Loucy (cell line): ENCODE results near the gene SDCCAG8.

Experiments
- CTCF ChIP-seq: fragments of 200-600 bp; sonication (generic); conservative IDR thresholded peaks from 2 replicates; pipeline ENCODE4 v1.5.1; 2014; ENCODE audit warnings: mild to moderate bottlenecking, antibody characterized with exemption, low read length
- EZH2phosphoT487 ChIP-seq: fragments of 200-600 bp; IDR thresholded peaks from 2 replicates; pipeline ENCODE4 v1.6.1; 2018; ENCODE audit warnings: antibody characterized with exemption, mild to moderate bottlenecking, moderate library complexity, borderline replicate concordance

GRCh38 chr1:243315893-243316292, 60.1 kb downstream of the SDCCAG8 start:
- TF ChIP-seq CTCF, result no peak
- no peak for TF ChIP-seq EZH2phosphoT487
